Measurements from ENCODE around the gene CD300C.

The CD300C gene

DNA sequence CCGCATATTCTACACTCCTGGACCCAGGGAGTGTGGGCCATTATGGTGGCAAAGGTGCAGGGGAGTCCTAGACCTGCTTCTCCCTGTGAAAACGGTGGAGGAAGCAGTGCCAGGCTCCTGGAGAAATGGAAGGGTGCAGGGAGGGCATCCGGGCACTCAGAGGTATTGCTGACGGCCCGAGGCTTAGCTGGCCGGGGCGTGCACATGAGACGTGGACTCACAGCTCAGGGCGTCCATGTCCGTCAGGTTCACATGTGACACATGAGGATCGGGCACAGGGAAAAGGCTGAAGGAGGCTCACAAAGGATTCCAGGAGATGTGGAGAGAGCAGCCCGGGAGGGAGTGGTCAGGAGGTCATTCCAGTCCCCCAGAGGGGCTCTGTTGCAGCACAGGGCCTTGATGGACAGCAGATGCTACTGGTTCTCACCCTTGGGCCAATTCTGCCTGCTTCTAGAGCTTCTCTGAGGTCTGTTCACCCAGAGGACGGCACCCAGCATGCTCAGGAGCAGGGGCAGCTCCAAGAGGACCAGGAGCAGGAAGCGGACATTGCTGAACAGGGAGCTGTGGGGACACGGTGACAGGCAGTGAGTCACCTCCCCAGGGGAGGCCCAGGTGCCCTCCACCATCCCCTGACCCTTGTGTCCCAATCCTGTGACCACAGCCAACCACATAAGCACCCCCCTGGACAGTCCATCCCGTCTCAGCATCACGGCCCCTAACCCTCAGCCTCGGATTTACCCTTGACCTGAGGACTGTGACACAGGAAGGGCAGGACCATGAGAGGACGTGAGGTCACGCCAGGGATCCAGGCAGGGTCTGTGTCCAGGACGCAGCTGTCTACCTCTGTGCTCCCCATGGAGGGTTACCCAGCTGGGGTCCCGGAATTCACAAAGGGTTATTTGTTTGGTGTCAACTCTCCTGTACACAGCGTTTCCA, 4.5 kb downstream of the CD300C start:
- TF ChIP-seq, protein P1, sequence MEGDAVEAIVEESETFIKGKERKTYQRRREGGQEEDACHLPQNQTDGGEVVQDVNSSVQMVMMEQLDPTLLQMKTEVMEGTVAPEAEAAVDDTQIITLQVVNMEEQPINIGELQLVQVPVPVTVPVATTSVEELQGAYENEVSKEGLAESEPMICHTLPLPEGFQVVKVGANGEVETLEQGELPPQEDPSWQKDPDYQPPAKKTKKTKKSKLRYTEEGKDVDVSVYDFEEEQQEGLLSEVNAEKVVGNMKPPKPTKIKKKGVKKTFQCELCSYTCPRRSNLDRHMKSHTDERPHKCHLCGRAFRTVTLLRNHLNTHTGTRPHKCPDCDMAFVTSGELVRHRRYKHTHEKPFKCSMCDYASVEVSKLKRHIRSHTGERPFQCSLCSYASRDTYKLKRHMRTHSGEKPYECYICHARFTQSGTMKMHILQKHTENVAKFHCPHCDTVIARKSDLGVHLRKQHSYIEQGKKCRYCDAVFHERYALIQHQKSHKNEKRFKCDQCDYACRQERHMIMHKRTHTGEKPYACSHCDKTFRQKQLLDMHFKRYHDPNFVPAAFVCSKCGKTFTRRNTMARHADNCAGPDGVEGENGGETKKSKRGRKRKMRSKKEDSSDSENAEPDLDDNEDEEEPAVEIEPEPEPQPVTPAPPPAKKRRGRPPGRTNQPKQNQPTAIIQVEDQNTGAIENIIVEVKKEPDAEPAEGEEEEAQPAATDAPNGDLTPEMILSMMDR (conservative IDR thresholded peaks at IDR 0.05), result no peak
- no peak overlapping the region for H3K27ac ChIP-seq

DNA sequence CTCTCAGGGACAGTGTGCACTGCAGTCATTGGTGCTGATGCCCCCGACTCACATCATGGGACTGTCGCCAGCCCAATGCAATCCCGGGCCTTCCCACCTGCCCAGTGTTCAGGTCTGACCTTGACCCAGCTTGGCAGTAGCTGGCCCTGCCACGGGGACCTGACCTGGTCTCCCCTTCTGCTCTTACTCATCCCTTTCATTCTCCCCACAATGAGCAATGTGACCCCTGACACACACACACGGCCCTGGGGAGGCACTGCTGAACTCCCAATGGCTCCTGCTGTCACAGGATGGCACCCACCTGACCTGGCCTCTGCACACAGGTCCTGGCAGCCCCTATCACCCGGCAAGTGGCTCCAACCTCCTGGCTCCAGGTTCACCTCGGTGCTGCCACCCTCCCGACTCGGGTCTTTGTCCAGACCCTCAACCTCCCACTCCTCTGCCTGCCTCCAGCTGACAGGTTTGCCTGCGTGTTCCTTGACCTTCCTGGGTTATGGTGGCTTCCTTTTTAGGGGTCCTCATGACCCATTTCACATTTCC, 6.6 kb downstream of the CD300C start:
- no peak overlapping the region for H3K27ac ChIP-seq
- TF ChIP-seq, protein P1 (conservative IDR thresholded peaks at IDR 0.05), result no peak

- no peak overlapping the region for H3K27ac ChIP-seq
- TF ChIP-seq, protein P1 (conservative IDR thresholded peaks at IDR 0.05), result no peak
Measured at GRCh38 chr17:74536890-74537289, 9.0 kb downstream of the CD300C start.

DNA sequence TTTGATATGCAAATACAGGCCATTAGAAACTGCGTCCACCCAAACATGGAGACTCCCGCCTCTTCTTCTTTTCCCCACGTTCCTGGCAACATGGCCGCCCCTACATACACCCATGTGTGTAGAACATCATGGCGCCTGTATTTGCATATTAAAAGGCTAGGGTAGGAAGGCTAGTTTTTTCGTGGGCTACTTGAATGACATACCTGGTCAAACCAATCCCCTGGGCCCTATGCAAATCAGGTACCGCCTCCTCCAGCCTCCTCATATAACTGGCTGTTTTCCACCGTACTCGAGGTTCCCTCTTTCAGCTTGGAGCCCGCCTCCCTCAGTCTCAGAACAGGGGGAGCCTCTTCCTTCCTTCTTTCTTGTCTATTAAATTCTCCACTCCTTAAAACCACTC, 13.8 kb downstream of the CD300C start:
- TF ChIP-seq, protein P1 (conservative IDR thresholded peaks at IDR 0.05), result no peak

GRCh38 chr17:74531231-74531761, 14.6 kb downstream of the CD300C start, which contains the start of gene CD300LB:
CD300LB (minus strand) TSS chr17:74531475; CDS start chr17:74531350, 125 bp downstream.
- H3K27ac ChIP-seq, result no peak within 1 kb of the TSS
- TF ChIP-seq, protein P1 (conservative IDR thresholded peaks at IDR 0.05), result no peak

More for the DNA sequence above, 13.8 kb downstream of the CD300C start:
- no peak overlapping the region for H3K27ac ChIP-seq

DNA sequence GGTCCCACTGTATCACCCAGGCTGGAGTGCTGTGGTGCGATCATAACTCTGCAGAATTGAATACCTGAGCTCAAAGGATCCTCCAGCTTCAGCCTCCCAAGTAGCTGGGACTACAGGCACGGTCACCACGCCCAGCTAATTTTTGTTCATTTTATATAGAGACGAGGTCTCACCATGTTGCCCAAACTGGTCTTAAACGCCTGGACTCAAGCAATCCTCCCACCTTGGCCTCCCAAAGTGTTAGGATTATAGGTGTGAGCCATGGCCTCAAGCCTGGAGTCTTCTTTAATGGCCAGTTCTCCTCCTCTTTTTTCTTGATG, 15.1 kb downstream of the CD300C start:
- TF ChIP-seq, protein P1 (conservative IDR thresholded peaks at IDR 0.05), result no peak
- no peak overlapping the region for H3K27ac ChIP-seq

GRCh38 chr17:74529243-74529642, 16.7 kb downstream of the CD300C start:
- H3K27ac ChIP-seq, result no peak overlapping the region
- TF ChIP-seq, protein P1 (conservative IDR thresholded peaks at IDR 0.05), result no peak

Measured in VCaP (cell line).